Spinal cord (tissue), 10 donors: ENCODE data around the gene PTPN23. TPM values are rescaled to one million over a fixed set of nuclear protein-coding genes. Genes with fewer than 3 reads are reported as not detected.

Experiments used
- DNase-seq, 6 donors: peaks; one replicate each; pipeline versions ENCODE4 v3.0.0 to v3.0.0-alpha.2; 2013 to 2015; ENCODE audit warnings: low spot score in 6 of 6, low read depth in 4 of 6
- H3K27ac ChIP-seq: one replicate; pipeline ENCODE4 v1.5.1; 2013; ENCODE audit warnings: low read depth, low read length, control low read depth
- H3K27me3 ChIP-seq: one replicate; pipeline ENCODE4 v1.6.1; 2013; ENCODE audit warnings: low read length; ENCODE audit not compliant: control insufficient read depth, insufficient read depth
- H3K36me3 ChIP-seq: one replicate; pipeline ENCODE4 v1.6.1; 2013; ENCODE audit warnings: low read length; ENCODE audit not compliant: control insufficient read depth, insufficient read depth
- H3K4me1 ChIP-seq: one replicate; pipeline ENCODE4 v1.6.1; 2013; ENCODE audit warnings: low read length; ENCODE audit not compliant: control insufficient read depth, insufficient read depth
- H3K4me3 ChIP-seq: one replicate; pipeline ENCODE4 v1.5.1; 2013; ENCODE audit warnings: low read depth, low read length, control low read depth
- H3K9me3 ChIP-seq: one replicate; pipeline ENCODE4 v1.6.1; 2013; ENCODE audit warnings: low read length; ENCODE audit not compliant: control insufficient read depth, insufficient read depth
- WGBS: methylation state at CpG from one replicate; pipeline ENCODE4 v1.1.5; 2013; ENCODE audit warnings: missing lambda C conversion rate; ENCODE audit not compliant: insufficient coverage; 5-methylcytosine and 5-hydroxymethylcytosine counted together
- polyA plus RNA-seq, 2 donors: library from polyadenylated mRNA; unstranded; fragments of 120-200 nt; gene quantifications; one replicate each; pipeline ENCODE4 v1.2.1, GENCODE V29; 2013; ENCODE audit not compliant: insufficient read length in 2 of 2
- total RNA-seq, 2 donors: library from RNA; depleted of rRNA in 1 of 2; stranded (reverse); fragments of 120-200 nt in 1 of 2; fragments of >200 nt in 1 of 2; gene quantifications; one replicate each; pipeline versions ENCODE4 v1.2.3 to v1.2.4, GENCODE V29; 2013 to 2014
- donor health status: healthy.

The PTPN23 gene
- total and polyA plus RNA-seq, 4 donors: 13.8 to 46.7 (median 30.5) TPM

GRCh38 chr3:47422743-47423142 is 41.9 kb downstream of the PTPN23 start:
- H3K27ac ChIP-seq: no peak overlapping the region
- 92% methylated on average over 8 of the region's 9 CpGs for WGBS
- H3K4me3 ChIP-seq: no peak overlapping the region
- peaks cover 90% of the 10 kb centered on the region for H3K36me3 ChIP-seq
- peaks cover 16% of the 10 kb centered on the region for H3K4me1 ChIP-seq
- no peaks in the 10 kb centered on the region for H3K27me3 ChIP-seq
- no peaks in the 10 kb centered on the region for H3K9me3 ChIP-seq
- DNase-seq: no peak

GRCh38 chr3:47423548-47424145 is 42.8 kb downstream of the PTPN23 start:
- WGBS: 97% methylated on average over 5 of the region's 8 CpGs
- Histone ChIP-seq H3K4me1 (peaks cover 16% of the 10 kb centered on the region), H3K9me3 (no peaks in the 10 kb centered on the region), H3K4me3 (no peak overlapping the region), H3K27me3 (no peaks in the 10 kb centered on the region), H3K27ac (no peak overlapping the region), H3K36me3 (peaks cover 92% of the 10 kb centered on the region)
- DNase-seq: no peak

- H3K9me3 ChIP-seq: no peaks in the 10 kb centered on the region
- DNase-seq: no peak
- 98% methylated on average over 4 of the region's 15 CpGs for WGBS
- H3K36me3 ChIP-seq: peaks cover 81% of the 10 kb centered on the region
- H3K27ac ChIP-seq: no peak overlapping the region
- no peak overlapping the region for H3K4me3 ChIP-seq
- no peaks in the 10 kb centered on the region for H3K27me3 ChIP-seq
- peaks cover 16% of the 10 kb centered on the region for H3K4me1 ChIP-seq
Measured at GRCh38 chr3:47424434-47425382, 43.9 kb downstream of the PTPN23 start.

GRCh38 chr3:47425383-47425778 is 44.6 kb downstream of the PTPN23 start:
- Histone ChIP-seq H3K4me3 (no peak overlapping the region), H3K9me3 (no peaks in the 10 kb centered on the region), H3K36me3 (peaks cover 76% of the 10 kb centered on the region), H3K4me1 (peaks cover 16% of the 10 kb centered on the region), H3K27ac (no peak overlapping the region), H3K27me3 (no peaks in the 10 kb centered on the region)
- no peak for DNase-seq
- 88% methylated on average over 11 of the region's 11 CpGs for WGBS

GRCh38 chr3:47425959-47426358 is 45.1 kb downstream of the PTPN23 start:
- Histone ChIP-seq H3K27me3 (no peaks in the 10 kb centered on the region), H3K9me3 (no peaks in the 10 kb centered on the region), H3K4me1 (peaks cover 13% of the 10 kb centered on the region), H3K36me3 (peaks cover 75% of the 10 kb centered on the region), H3K27ac (no peak overlapping the region), H3K4me3 (no peak overlapping the region)
- 100% methylated on average over 6 of the region's 9 CpGs for WGBS
- no peak for DNase-seq

- peaks cover 68% of the 10 kb centered on the region for H3K36me3 ChIP-seq
- no peak overlapping the region for H3K4me3 ChIP-seq
Measured at GRCh38 chr3:47427866-47428265, 47.0 kb downstream of the PTPN23 start.

GRCh38 chr3:47428662-47429061 is 47.8 kb downstream of the PTPN23 start:
- Histone ChIP-seq H3K27ac (no peak overlapping the region), H3K9me3 (no peaks in the 10 kb centered on the region), H3K4me3 (no peak overlapping the region), H3K27me3 (no peaks in the 10 kb centered on the region), H3K36me3 (peaks cover 69% of the 10 kb centered on the region), H3K4me1 (no peaks in the 10 kb centered on the region)
- 67% methylated on average over 4 of the region's 6 CpGs for WGBS
- DNase-seq: no peak

More at GRCh38 chr3:47427866-47428265, 47.0 kb downstream of the PTPN23 start:
- Histone ChIP-seq H3K27ac (no peak overlapping the region), H3K4me1 (no peaks in the 10 kb centered on the region), H3K27me3 (no peaks in the 10 kb centered on the region), H3K9me3 (no peaks in the 10 kb centered on the region)
- 96% methylated on average over 4 of the region's 6 CpGs for WGBS
- DNase-seq: no peak

- Histone ChIP-seq H3K27me3 (no peaks in the 10 kb centered on the region), H3K27ac (no peak overlapping the region), H3K9me3 (no peaks in the 10 kb centered on the region), H3K4me1 (no peaks in the 10 kb centered on the region), H3K4me3 (no peak overlapping the region), H3K36me3 (peaks cover 65% of the 10 kb centered on the region)
- 88% methylated on average over 6 of the region's 9 CpGs for WGBS
- DNase-seq: no peak
Measured at GRCh38 chr3:47429476-47430270, 48.9 kb downstream of the PTPN23 start.

- H3K36me3 ChIP-seq: peaks cover 61% of the 10 kb centered on the region
Measured at GRCh38 chr3:47430606-47431005, 49.8 kb downstream of the PTPN23 start.

More at GRCh38 chr3:47430606-47431005, 49.8 kb downstream of the PTPN23 start:
- no peak overlapping the region for H3K4me3 ChIP-seq
- 76% methylated on average over 7 of the region's 7 CpGs for WGBS
- no peak for DNase-seq
- no peaks in the 10 kb centered on the region for H3K9me3 ChIP-seq
- no peaks in the 10 kb centered on the region for H3K4me1 ChIP-seq
- no peaks in the 10 kb centered on the region for H3K27me3 ChIP-seq
- H3K27ac ChIP-seq: no peak overlapping the region
